ENCODE data around the gene OAS3. TPM values are rescaled to one million over a fixed set of nuclear protein-coding genes. Genes with fewer than 3 reads are reported as not detected.

The OAS3 gene
- total RNA-seq, 1 donor = 17.7 TPM

Other genes starting within 250 kb of the OAS3 start
- 0.52 TPM for gene RPH3A, start 146.7 kb upstream of the OAS3 start, total RNA-seq
- 7.7 TPM for gene OAS1, start 31.5 kb upstream of the OAS3 start, total RNA-seq
- gene OAS2, start 40.0 kb downstream of the OAS3 start, total RNA-seq = 22.2 TPM
- 5.2 TPM for gene DTX1, start 118.3 kb downstream of the OAS3 start, total RNA-seq
- gene RASAL1, start 197.3 kb downstream of the OAS3 start, total RNA-seq = 0.10 TPM
- gene CFAP73, start 211.2 kb downstream of the OAS3 start, total RNA-seq = not detected
- gene DDX54, start 247.0 kb downstream of the OAS3 start, total RNA-seq = 31.7 TPM
- 3.3 TPM for gene RITA1, start 247.2 kb downstream of the OAS3 start, total RNA-seq

Data from mononuclear cell (primary cell).